Hepatocyte (in vitro differentiated cells): ENCODE measurements around the gene IFNL2. TPM values are rescaled to one million over a fixed set of nuclear protein-coding genes. Genes with fewer than 3 reads are reported as not detected.
A peak's percentile ranks its signal among the peaks of the same experiment; 100 is the strongest.
"Not testable (repeated sequence)": the region's sequence is repeated elsewhere in the genome, so short reads cannot be mapped to it uniquely, and the experiment has no call there.

ENCODE experiments used
- DNase-seq: peaks from one replicate; pipeline ENCODE4 v3.0.0-alpha.2; 2016; ENCODE audit warnings: low spot score
- H2AFZ ChIP-seq: fragments of 200-600 bp; sonication (generic); 2 replicates; pipeline ENCODE4 v1.6.0; 2016; ENCODE audit warnings: antibody characterized with exemption, mild to moderate bottlenecking
- H3K27ac ChIP-seq: fragments of 200-600 bp; sonication (generic); 2 replicates; pipeline ENCODE4 v1.5.1; 2016; ENCODE audit warnings: mild to moderate bottlenecking
- H3K27me3 ChIP-seq: fragments of 200-600 bp; sonication (generic); 2 replicates; pipeline ENCODE4 v1.6.1; 2016
- H3K36me3 ChIP-seq: fragments of 200-600 bp; sonication (generic); replicated peaks from 2 replicates; pipeline ENCODE4 v1.5.1; 2016; ENCODE audit warnings: low read depth; ENCODE audit not compliant: insufficient read depth
- H3K4me1 ChIP-seq: fragments of 200-600 bp; sonication (generic); 2 replicates; pipeline ENCODE4 v1.5.1; 2016; ENCODE audit warnings: mild to moderate bottlenecking, moderate library complexity; ENCODE audit not compliant: insufficient read depth
- H3K4me2 ChIP-seq: fragments of 200-600 bp; sonication (generic); 2 replicates; pipeline ENCODE4 v1.6.0; 2016
- H3K4me3 ChIP-seq: fragments of 200-600 bp; sonication (generic); 2 replicates; pipeline ENCODE4 v1.5.1; 2016; ENCODE audit warnings: mild to moderate bottlenecking
- H3K79me2 ChIP-seq: fragments of 200-600 bp; sonication (generic); 2 replicates; pipeline ENCODE4 v1.6.0; 2017; ENCODE audit warnings: mild to moderate bottlenecking
- H3K9me2 ChIP-seq: fragments of 200-600 bp; sonication (generic); replicated peaks from 2 replicates; pipeline ENCODE4 v1.6.0; 2017; ENCODE audit warnings: mild to moderate bottlenecking; ENCODE audit not compliant: insufficient read depth
- H3K9me3 ChIP-seq: fragments of 200-600 bp; sonication (generic); 2 replicates; pipeline ENCODE4 v1.5.1; 2016; ENCODE audit warnings: low read depth, mild to moderate bottlenecking
- H4K20me1 ChIP-seq: fragments of 200-600 bp; sonication (generic); 2 replicates; pipeline ENCODE4 v1.6.0; 2016; ENCODE audit warnings: mild to moderate bottlenecking; ENCODE audit not compliant: insufficient read depth, poor library complexity, severe bottlenecking
- EZH2 ChIP-seq: fragments of 200-600 bp; sonication (generic); IDR thresholded peaks from 2 replicates; pipeline ENCODE4 v1.6.1; 2016; ENCODE audit warnings: antibody characterized with exemption, mild to moderate bottlenecking, borderline replicate concordance
- EZH2phosphoT487 ChIP-seq: fragments of 200-600 bp; sonication (generic); IDR thresholded peaks from one replicate; pipeline ENCODE4 v1.6.1; 2018; ENCODE audit warnings: antibody characterized with exemption, mild to moderate bottlenecking, low read depth, moderate library complexity; ENCODE audit not compliant: unreplicated experiment, severe bottlenecking
- WGBS: methylation state at CpG from one replicate; pipeline ENCODE4 v1.1.6; 2016; ENCODE audit warnings: low lambda C conversion rate; ENCODE audit errors: missing lambda C conversion rate; 5-methylcytosine and 5-hydroxymethylcytosine counted together
- polyA plus RNA-seq: library from polyadenylated mRNA; unstranded; fragments of >200 nt; fragmentation: Nextera tagmentation; extraction: Ambion mirVana; gene quantifications from 2 replicates; pipeline ENCODE4 v1.2.1, GENCODE V29; 2016
- total RNA-seq: library from RNA; depleted of rRNA; stranded (reverse); fragments of >200 nt; gene quantifications from 2 replicates; pipeline ENCODE4 v1.2.3, GENCODE V29; 2014
- TF ChIP-seq, protein P1 (sequence below): fragments of 200-600 bp; sonication (generic); IDR thresholded peaks from 2 replicates; pipeline ENCODE4 v1.5.1; 2016; ENCODE audit warnings: antibody characterized with exemption, mild to moderate bottlenecking; ENCODE audit not compliant: poor library complexity

Gene IFNL2
- total and polyA plus RNA-seq, 2 experiments from 2014 or later: not detected

- 10% methylated on average over 85 of the region's 102 CpGs for WGBS
- H3K79me2 ChIP-seq: no peaks in the 10 kb centered on the region
- peak overlapping the region; percentile 69 for H3K4me2 ChIP-seq
- peak; percentile 26 for TF ChIP-seq EZH2phosphoT487
- peak; percentile 57 for TF ChIP-seq EZH2
- TF ChIP-seq, protein P1, sequence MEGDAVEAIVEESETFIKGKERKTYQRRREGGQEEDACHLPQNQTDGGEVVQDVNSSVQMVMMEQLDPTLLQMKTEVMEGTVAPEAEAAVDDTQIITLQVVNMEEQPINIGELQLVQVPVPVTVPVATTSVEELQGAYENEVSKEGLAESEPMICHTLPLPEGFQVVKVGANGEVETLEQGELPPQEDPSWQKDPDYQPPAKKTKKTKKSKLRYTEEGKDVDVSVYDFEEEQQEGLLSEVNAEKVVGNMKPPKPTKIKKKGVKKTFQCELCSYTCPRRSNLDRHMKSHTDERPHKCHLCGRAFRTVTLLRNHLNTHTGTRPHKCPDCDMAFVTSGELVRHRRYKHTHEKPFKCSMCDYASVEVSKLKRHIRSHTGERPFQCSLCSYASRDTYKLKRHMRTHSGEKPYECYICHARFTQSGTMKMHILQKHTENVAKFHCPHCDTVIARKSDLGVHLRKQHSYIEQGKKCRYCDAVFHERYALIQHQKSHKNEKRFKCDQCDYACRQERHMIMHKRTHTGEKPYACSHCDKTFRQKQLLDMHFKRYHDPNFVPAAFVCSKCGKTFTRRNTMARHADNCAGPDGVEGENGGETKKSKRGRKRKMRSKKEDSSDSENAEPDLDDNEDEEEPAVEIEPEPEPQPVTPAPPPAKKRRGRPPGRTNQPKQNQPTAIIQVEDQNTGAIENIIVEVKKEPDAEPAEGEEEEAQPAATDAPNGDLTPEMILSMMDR: no peak
- H2AFZ ChIP-seq: peak overlapping the region; percentile 49
- peaks cover 15% of the 10 kb centered on the region for H3K4me1 ChIP-seq
- H3K4me3 ChIP-seq: no peak overlapping the region
- H3K9me2 ChIP-seq: no peaks in the 10 kb centered on the region
- no peaks in the 10 kb centered on the region for H4K20me1 ChIP-seq
- H3K9me3 ChIP-seq: no peaks in the 10 kb centered on the region
- H3K27ac ChIP-seq: no peak overlapping the region
- peaks cover 38% of the 10 kb centered on the region for H3K27me3 ChIP-seq
- DNase-seq: peak; percentile 49
- no peaks in the 10 kb centered on the region for H3K36me3 ChIP-seq
Observed at GRCh38 chr19:39264306-39265290, 3.6 kb upstream of the IFNL2 start.

- Histone ChIP-seq H3K27me3 (peaks cover 38% of the 10 kb centered on the region), H3K9me3 (no peaks in the 10 kb centered on the region), H3K4me2 (peak overlapping the region; percentile 69), H3K9me2 (no peaks in the 10 kb centered on the region), H3K27ac (no peak overlapping the region), H3K79me2 (no peaks in the 10 kb centered on the region), H3K4me1 (peaks cover 15% of the 10 kb centered on the region), H4K20me1 (no peaks in the 10 kb centered on the region), H3K36me3 (no peaks in the 10 kb centered on the region), H3K4me3 (no peak overlapping the region), H2AFZ (no peak overlapping the region)
- DNase-seq: no peak
- 56% methylated on average over 38 of the region's 39 CpGs for WGBS
- no peak for TF ChIP-seq EZH2phosphoT487
- peak; percentile 11 for TF ChIP-seq EZH2
Observed at GRCh38 chr19:39265321-39265916, 2.8 kb upstream of the IFNL2 start.

DNA sequence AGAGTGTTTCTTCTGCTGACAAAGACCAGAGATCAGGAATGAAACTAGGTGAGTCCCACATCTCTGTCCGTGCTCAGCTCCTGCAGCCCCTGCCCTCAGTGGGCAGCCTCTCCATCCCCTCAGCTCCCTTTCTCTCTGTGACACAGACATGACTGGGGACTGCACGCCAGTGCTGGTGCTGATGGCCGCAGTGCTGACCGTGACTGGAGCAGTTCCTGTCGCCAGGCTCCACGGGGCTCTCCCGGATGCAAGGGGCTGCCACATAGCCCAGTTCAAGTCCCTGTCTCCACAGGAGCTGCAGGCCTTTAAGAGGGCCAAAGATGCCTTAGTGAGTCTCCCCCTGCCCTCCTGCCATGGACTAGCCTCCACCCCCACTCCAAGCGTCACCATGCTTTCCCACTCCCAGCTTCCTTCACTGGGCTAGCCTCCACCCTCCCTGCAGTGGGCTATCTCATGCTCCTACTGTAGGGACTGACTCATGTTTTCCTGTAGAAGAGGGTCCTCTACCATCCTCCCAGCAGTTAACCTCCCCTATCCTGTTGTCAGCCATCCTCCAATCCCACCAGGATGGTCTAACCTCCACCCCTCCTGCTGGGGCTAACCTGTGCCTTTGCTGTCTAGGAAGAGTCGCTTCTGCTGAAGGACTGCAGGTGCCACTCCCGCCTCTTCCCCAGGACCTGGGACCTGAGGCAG is 481 bp downstream of the IFNL2 start:
- not testable (repeated sequence) for H3K9me3 ChIP-seq, H3K27ac ChIP-seq, H2AFZ ChIP-seq, H3K79me2 ChIP-seq, H3K9me2 ChIP-seq, H3K4me3 ChIP-seq, H3K4me2 ChIP-seq, H4K20me1 ChIP-seq, H3K36me3 ChIP-seq, DNase-seq
- Histone ChIP-seq H3K27me3 (peaks cover 23% of the 10 kb centered on the region), H3K4me1 (peaks cover 14% of the 10 kb centered on the region)
- 81% methylated on average over 9 of the region's 10 CpGs for WGBS

- not testable (repeated sequence) for H3K4me3 ChIP-seq, H3K9me3 ChIP-seq, H3K9me2 ChIP-seq, H2AFZ ChIP-seq, DNase-seq, H3K36me3 ChIP-seq, H4K20me1 ChIP-seq, H3K79me2 ChIP-seq, H3K4me2 ChIP-seq, H3K27ac ChIP-seq, H3K4me1 ChIP-seq
- H3K27me3 ChIP-seq: peaks cover 16% of the 10 kb centered on the region
- WGBS: 79% methylated on average over 9 of the region's 10 CpGs
Observed at GRCh38 chr19:39269369-39269768, 1.2 kb downstream of the IFNL2 start.
